Ovary (tissue), 3 donors: ENCODE data around the gene BMERB1.

Source experiments
- EP300 ChIP-seq: sonication (generic); formaldehyde crosslinking; IDR thresholded peaks from one replicate; pipeline ENCODE4 v1.6.1; 2017; ENCODE audit warnings: antibody characterized with exemption
- TF ChIP-seq, protein P1 (sequence below), 3 donors: fragments of 450-650 bp in 2 of 3; fragments of 200-600 bp in 1 of 3; IDR thresholded peaks; one replicate each; pipeline versions ENCODE4 v1.5.1 to v1.8.0; 2016 to 2022; ENCODE audit warnings: antibody characterized with exemption in 3 of 3, mild to moderate bottlenecking in 1 of 3
- donor health status: DM: no; HTN: no; CAD: no.

DNA sequence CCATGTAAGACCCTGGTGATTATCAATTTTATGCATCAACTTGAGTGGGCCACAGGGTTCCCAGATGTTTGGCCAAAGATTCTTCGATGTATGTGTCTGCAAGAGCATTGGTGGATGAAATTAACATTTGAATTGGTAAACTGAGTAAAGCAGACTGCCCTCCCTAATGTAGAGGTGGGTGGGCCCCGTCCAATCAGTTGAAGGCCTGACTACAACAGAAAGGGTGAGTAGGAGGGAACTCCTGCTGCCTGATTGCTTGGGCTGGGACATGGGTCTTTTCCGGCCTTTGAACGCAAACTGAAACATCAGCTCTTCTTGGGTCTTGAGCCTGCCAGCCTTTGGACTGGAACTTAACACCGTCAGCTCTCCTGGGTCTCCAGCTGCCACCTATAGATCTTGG is 90.6 kb downstream of the BMERB1 start:
- TF ChIP-seq, protein P1, sequence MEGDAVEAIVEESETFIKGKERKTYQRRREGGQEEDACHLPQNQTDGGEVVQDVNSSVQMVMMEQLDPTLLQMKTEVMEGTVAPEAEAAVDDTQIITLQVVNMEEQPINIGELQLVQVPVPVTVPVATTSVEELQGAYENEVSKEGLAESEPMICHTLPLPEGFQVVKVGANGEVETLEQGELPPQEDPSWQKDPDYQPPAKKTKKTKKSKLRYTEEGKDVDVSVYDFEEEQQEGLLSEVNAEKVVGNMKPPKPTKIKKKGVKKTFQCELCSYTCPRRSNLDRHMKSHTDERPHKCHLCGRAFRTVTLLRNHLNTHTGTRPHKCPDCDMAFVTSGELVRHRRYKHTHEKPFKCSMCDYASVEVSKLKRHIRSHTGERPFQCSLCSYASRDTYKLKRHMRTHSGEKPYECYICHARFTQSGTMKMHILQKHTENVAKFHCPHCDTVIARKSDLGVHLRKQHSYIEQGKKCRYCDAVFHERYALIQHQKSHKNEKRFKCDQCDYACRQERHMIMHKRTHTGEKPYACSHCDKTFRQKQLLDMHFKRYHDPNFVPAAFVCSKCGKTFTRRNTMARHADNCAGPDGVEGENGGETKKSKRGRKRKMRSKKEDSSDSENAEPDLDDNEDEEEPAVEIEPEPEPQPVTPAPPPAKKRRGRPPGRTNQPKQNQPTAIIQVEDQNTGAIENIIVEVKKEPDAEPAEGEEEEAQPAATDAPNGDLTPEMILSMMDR (IDR thresholded peaks at IDR 0.05), result no peak
- no peak for TF ChIP-seq EP300
